ENCODE measurements around the gene LMOD2.

DNA sequence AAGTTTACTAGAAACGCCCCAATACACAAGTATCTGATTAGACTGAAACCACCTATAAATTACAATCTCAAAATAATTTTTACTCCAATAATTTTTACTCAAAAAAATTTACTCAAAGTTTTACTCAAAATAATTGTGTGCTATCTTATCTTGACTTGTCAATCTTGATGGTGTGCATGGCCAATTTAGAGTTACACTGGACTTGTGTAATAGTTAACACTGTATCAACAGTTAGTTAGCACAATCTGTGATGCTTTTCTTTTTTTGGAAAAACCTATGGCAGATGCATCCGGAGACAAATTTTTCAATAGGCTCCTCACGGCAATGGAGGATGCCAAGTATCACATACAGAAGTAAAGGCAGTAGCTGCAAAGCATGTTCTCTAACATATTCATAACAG lies 24.9 kb downstream of the LMOD2 start:
- TF ChIP-seq CTCF (conservative IDR thresholded peaks at IDR 0.05; ENCODE audit: low read depth, low read length) (no peak), EZH2phosphoT487 (IDR thresholded peaks at IDR 0.05; ENCODE audit: borderline replicate concordance, low read length) (no peak)
